Activated naive CD8-positive, alpha-beta T cell treated with anti-CD3 and anti-CD28 coated beads, Interleukin-2, amount 10 ng/mL, durations not matched to agents 7 days and 5 days (primary cell): Measurements from ENCODE around the gene TIMM8A. TPM values are rescaled to one million over a fixed set of nuclear protein-coding genes. Genes with fewer than 3 reads are reported as not detected.
A peak's percentile ranks its signal among the peaks of the same experiment; 100 is the strongest.

ENCODE experiments used
- ATAC-seq: fragments of 150-1000 bp; cut with Tn5 transposase; one replicate; pipeline ENCODE4 v1.10.0; 2021; ENCODE audit warnings: low read depth, moderate library complexity
- POLR2A ChIA-PET: fragments of 350-600 bp; sonication (Branson Sonifier 250); formaldehyde crosslinking; loops from one replicate; lab custom pipeline; 2021; ENCODE audit warnings: antibody characterized with exemption; lab: Charles Lee
- DNase-seq: peaks from one replicate; pipeline ENCODE4 v3.0.0; 2021
- H3K27ac Mint-ChIP-seq: one replicate; pipeline ENCODE4 v1.8.0; 2022; ENCODE audit warnings: mild to moderate bottlenecking, mixed read lengths
- H3K27me3 Mint-ChIP-seq: one replicate; pipeline ENCODE4 v1.8.0; 2022; ENCODE audit warnings: mild to moderate bottlenecking, moderate library complexity, mixed read lengths
- H3K36me3 Mint-ChIP-seq: one replicate; pipeline ENCODE4 v1.8.0; 2021; ENCODE audit warnings: mild to moderate bottlenecking, mixed read lengths
- H3K4me1 Mint-ChIP-seq: one replicate; pipeline ENCODE4 v1.8.0; 2021; ENCODE audit warnings: mixed read lengths
- H3K4me3 Mint-ChIP-seq: one replicate; pipeline ENCODE4 v1.8.0; 2022; ENCODE audit warnings: mild to moderate bottlenecking, moderate library complexity, mixed read lengths
- H3K9me3 Mint-ChIP-seq: one replicate; pipeline ENCODE4 v1.8.0; 2021; ENCODE audit warnings: mixed read lengths
- total RNA-seq, 2 experiments: library from RNA; stranded (reverse); gene quantifications; one replicate each; pipeline ENCODE4 v1.2.3, GENCODE V29; 2021

TIMM8A gene
- total RNA-seq, 2 experiments from 2014 or later = 13.5 to 14.5 TPM

- Mint-ChIP-seq H3K27me3 (peaks cover 2% of the 10 kb centered on the region), H3K4me1 (peaks cover 5% of the 10 kb centered on the region), H3K27ac (no peak overlapping the region), H3K36me3 (no peaks in the 10 kb centered on the region), H3K9me3 (no peaks in the 10 kb centered on the region), H3K4me3 (no peak overlapping the region)
- no peak for ATAC-seq
- POLR2A ChIA-PET = no interaction called here
- no peak for DNase-seq
Measured at GRCh38 chrX:101383679-101384205, 35.2 kb upstream of the TIMM8A start.

GRCh38 chrX:101377547-101377946 lies 29.0 kb upstream of the TIMM8A start:
- no peaks in the 10 kb centered on the region for H3K36me3 Mint-ChIP-seq
- POLR2A ChIA-PET = no interaction called here
- H3K27me3 Mint-ChIP-seq = peaks cover 4% of the 10 kb centered on the region
- no peak overlapping the region for H3K27ac Mint-ChIP-seq
- H3K4me3 Mint-ChIP-seq = no peak overlapping the region
- no peak for DNase-seq
- no peaks in the 10 kb centered on the region for H3K4me1 Mint-ChIP-seq
- ATAC-seq = no peak
- no peaks in the 10 kb centered on the region for H3K9me3 Mint-ChIP-seq

- H3K36me3 Mint-ChIP-seq = no peaks in the 10 kb centered on the region
- no peak overlapping the region for H3K4me3 Mint-ChIP-seq
- no peak for ATAC-seq
- DNase-seq = no peak
- POLR2A ChIA-PET = no interaction called here
- no peaks in the 10 kb centered on the region for H3K9me3 Mint-ChIP-seq
- H3K27me3 Mint-ChIP-seq = peaks cover 13% of the 10 kb centered on the region
- no peak overlapping the region for H3K27ac Mint-ChIP-seq
- H3K4me1 Mint-ChIP-seq = no peaks in the 10 kb centered on the region
Measured at GRCh38 chrX:101370888-101371504, 22.5 kb upstream of the TIMM8A start.

DNA sequence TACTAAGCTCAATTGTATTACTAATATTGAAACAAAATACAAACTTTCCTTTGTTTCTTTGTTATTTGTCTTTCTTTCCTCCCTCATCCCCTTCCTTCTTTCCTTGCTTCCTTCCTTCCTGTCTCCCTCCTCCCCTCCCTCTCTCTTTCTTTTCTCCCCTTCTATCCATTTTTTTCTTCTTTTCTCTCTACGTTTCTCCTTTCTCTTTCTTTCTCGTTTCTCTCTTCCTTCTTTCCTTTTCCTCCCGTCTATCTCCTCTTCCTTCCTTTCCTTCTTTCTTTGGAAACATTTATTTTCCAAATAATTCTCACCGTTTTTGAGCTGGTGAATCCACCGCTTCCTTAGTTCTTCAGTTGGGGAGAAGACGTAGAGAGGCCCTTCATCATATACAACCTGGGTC lies 21.1 kb upstream of the TIMM8A start:
- no peak for ATAC-seq
- Mint-ChIP-seq H3K36me3 (no peaks in the 10 kb centered on the region), H3K27me3 (peaks cover 13% of the 10 kb centered on the region), H3K9me3 (no peaks in the 10 kb centered on the region), H3K4me1 (no peaks in the 10 kb centered on the region), H3K4me3 (no peak overlapping the region), H3K27ac (no peak overlapping the region)
- POLR2A ChIA-PET = no interaction called here
- DNase-seq = no peak

DNA sequence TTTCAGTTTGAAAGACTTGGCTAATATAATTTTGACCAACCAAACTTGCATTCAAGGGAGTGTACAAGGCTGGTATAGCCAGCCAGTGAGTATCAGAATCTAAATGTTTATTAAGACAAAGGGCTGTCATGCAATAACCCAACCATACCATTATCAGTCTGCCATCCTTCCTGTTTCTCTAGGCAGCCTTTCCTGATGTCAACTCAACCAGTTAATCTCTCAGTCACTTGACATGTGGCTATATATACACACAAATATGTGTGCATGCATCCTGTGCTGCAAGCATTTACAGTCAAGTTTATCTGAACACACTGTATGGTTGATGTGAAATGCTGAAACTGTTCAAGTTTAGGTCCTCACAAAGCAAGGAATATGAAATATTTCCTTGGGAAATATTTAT lies 20.3 kb upstream of the TIMM8A start:
- peaks cover 13% of the 10 kb centered on the region for H3K27me3 Mint-ChIP-seq
- no peaks in the 10 kb centered on the region for H3K36me3 Mint-ChIP-seq
- H3K27ac Mint-ChIP-seq = no peak overlapping the region
- POLR2A ChIA-PET = no interaction called here
- H3K9me3 Mint-ChIP-seq = no peaks in the 10 kb centered on the region
- H3K4me1 Mint-ChIP-seq = no peaks in the 10 kb centered on the region
- ATAC-seq (no peak), DNase-seq (no peak)
- H3K4me3 Mint-ChIP-seq = no peak overlapping the region

DNA sequence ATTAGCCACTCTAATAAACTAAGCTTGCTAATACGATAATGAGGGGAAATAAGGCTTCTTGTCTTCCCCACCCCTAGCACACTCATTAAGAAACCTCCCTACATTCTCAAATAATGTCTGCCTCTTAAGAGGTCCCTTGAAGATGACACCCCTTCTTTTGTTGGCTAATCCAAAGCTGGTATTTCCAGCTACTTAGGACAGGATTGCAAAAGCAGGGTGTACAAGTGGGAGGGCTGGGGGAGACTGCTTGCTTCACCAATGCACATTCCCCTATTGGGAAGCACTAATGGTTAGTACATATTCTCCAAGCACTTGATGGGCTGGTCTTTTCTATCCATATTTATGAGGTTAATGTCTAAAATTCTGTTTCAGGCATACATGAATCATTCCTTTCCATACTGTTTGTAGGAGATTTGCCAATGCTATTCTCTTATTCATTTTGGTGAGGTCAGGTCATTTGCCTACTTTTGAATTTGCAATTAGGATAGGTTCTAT lies 16.8 kb upstream of the TIMM8A start:
- no peak for ATAC-seq
- Mint-ChIP-seq H3K27ac (no peak overlapping the region), H3K9me3 (no peaks in the 10 kb centered on the region), H3K27me3 (peaks cover 16% of the 10 kb centered on the region), H3K36me3 (no peaks in the 10 kb centered on the region), H3K4me1 (no peaks in the 10 kb centered on the region), H3K4me3 (no peak overlapping the region)
- no peak for DNase-seq
- POLR2A ChIA-PET = no interaction called here

- Mint-ChIP-seq H3K27ac (no peak overlapping the region), H3K4me1 (peaks cover 6% of the 10 kb centered on the region), H3K9me3 (no peaks in the 10 kb centered on the region), H3K4me3 (no peak overlapping the region), H3K27me3 (peaks cover 5% of the 10 kb centered on the region), H3K36me3 (no peaks in the 10 kb centered on the region)
- ATAC-seq (no peak), DNase-seq (no peak)
- POLR2A ChIA-PET = no interaction called here
Measured at GRCh38 chrX:101362757-101363156, 14.2 kb upstream of the TIMM8A start.

GRCh38 chrX:101362116-101362515 lies 13.6 kb upstream of the TIMM8A start:
- POLR2A ChIA-PET = no interaction called here
- Mint-ChIP-seq H3K9me3 (no peaks in the 10 kb centered on the region), H3K4me1 (peaks cover 6% of the 10 kb centered on the region), H3K27ac (no peak overlapping the region), H3K27me3 (peaks cover 5% of the 10 kb centered on the region), H3K4me3 (no peak overlapping the region), H3K36me3 (no peaks in the 10 kb centered on the region)
- no peak for DNase-seq
- no peak for ATAC-seq

GRCh38 chrX:101360390-101360789 lies 11.8 kb upstream of the TIMM8A start:
- Mint-ChIP-seq H3K4me1 (peaks cover 6% of the 10 kb centered on the region), H3K27me3 (peaks cover 5% of the 10 kb centered on the region), H3K9me3 (no peaks in the 10 kb centered on the region), H3K4me3 (no peak overlapping the region), H3K27ac (no peak overlapping the region), H3K36me3 (no peaks in the 10 kb centered on the region)
- DNase-seq = no peak
- POLR2A ChIA-PET = no interaction called here
- ATAC-seq = no peak

DNA sequence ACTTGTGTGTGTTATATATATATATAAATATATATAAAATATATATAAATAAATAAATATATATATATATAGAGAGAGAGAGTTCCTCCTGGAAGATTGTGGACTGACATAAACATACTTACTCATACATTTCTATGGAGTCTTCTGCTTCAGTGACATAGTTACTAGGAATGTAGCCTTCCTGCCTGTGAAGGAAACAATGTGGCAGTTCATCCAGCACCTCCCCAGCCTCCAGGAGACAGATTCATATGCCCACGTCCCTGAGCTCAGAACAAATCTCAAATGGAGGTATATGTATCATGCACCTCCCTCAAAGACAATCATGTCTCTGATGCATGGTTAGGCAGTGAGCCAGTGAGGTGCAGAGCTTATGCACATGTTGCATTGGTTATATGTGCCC lies 11.4 kb upstream of the TIMM8A start:
- Mint-ChIP-seq H3K27ac (no peak overlapping the region), H3K9me3 (no peaks in the 10 kb centered on the region), H3K4me1 (peaks cover 6% of the 10 kb centered on the region), H3K36me3 (no peaks in the 10 kb centered on the region), H3K4me3 (no peak overlapping the region), H3K27me3 (peaks cover 5% of the 10 kb centered on the region)
- DNase-seq (no peak), ATAC-seq (no peak)
- POLR2A ChIA-PET = no interaction called here

DNA sequence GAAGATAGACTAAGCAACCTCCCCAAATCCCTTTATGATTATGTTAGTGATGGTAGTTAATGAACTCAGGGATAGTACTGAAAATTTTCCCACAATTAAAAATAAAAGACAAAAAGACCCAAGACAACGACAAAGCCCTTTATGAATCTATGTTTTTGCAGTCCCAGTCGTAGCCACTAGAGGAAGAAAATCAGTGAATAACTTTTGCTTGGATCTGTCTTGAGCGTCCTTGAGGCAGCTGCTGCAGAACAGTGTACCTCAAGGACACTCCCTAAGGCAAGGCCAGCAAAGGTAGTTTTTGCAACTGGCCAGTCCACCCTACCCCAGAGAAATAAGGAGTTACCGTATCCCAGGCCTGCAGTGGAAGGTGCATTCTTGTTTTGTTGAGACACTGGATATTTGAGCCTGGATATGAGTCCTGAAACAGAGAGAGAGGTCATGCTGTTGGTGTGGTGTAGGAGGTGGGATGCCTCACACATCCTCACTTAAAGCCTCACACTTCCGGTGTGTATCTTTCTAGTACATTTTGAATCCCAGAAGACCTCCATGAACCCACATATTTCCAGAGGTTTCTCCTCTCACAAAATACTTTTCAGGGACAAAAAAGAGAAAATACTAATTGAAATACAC lies 8.7 kb upstream of the TIMM8A start:
- ATAC-seq = no peak
- Mint-ChIP-seq H3K27me3 (peaks cover 10% of the 10 kb centered on the region), H3K36me3 (no peaks in the 10 kb centered on the region), H3K4me1 (peaks cover 6% of the 10 kb centered on the region), H3K4me3 (no peak overlapping the region), H3K9me3 (no peaks in the 10 kb centered on the region), H3K27ac (no peak overlapping the region)
- POLR2A ChIA-PET = no interaction called here
- DNase-seq = no peak

GRCh38 chrX:101349193-101349562 lies 636 bp upstream of the TIMM8A start:
- Mint-ChIP-seq H3K4me3 (peak overlapping the region; percentile 88), H3K27me3 (peaks cover 4% of the 10 kb centered on the region), H3K9me3 (no peaks in the 10 kb centered on the region), H3K4me1 (peaks cover 4% of the 10 kb centered on the region), H3K36me3 (peaks cover 4% of the 10 kb centered on the region), H3K27ac (peak overlapping the region; percentile 87)
- no peak for DNase-seq
- no peak for ATAC-seq
- POLR2A ChIA-PET = interaction anchor here (0.9 to 3.0 kb wide), 3 partner anchors 41 to 583 kb away, joined by 3 to 16 read pairs (median 5); partner anchors contain the start of genes RPL36A and ZMAT1

GRCh38 chrX:101347859-101348451 lies 587 bp downstream of the TIMM8A start:
- H3K27ac Mint-ChIP-seq = peak overlapping the region; percentile 87
- peaks cover 4% of the 10 kb centered on the region for H3K4me1 Mint-ChIP-seq
- POLR2A ChIA-PET = interaction anchor here (0.8 to 3.0 kb wide), 2 partner anchors 11 to 42 kb away, joined by 3 to 16 read pairs; partner anchors contain the start of gene RPL36A
- peaks cover 6% of the 10 kb centered on the region for H3K36me3 Mint-ChIP-seq
- H3K4me3 Mint-ChIP-seq = peak overlapping the region; percentile 88
- H3K9me3 Mint-ChIP-seq = no peaks in the 10 kb centered on the region
- H3K27me3 Mint-ChIP-seq = peaks cover 3% of the 10 kb centered on the region
- ATAC-seq = no peak
- DNase-seq = no peak
